IMR-90 (cell line): ENCODE measurements around the gene MALT1. TPM values are rescaled to one million over a fixed set of nuclear protein-coding genes. Genes with fewer than 3 reads are reported as not detected.

Experiments
- ATAC-seq: fragments of 200-7000 bp; cut with Tn5 transposase; 2 replicates; pipeline ENCODE4 v1.9.1; 2020; ENCODE audit warnings: low read depth, mild to moderate bottlenecking, moderate library complexity
- BruUV-seq: library from RNA; stranded (reverse); fragments of 400-500 nt; replicated peaks from 2 replicates; lab custom pipeline; 2021; lab: Mats Ljungman, UMichigan
- CTCF ChIA-PET: fragments of 300-600 bp; formaldehyde crosslinking; extraction: SDS; loops from one replicate; lab custom pipeline; 2021; ENCODE audit warnings: antibody characterized with exemption; lab: Yijun Ruan, JAX
- POLR2A ChIA-PET: fragments of 300-600 bp; sonication (Branson Sonifier 250); formaldehyde crosslinking; loops from one replicate; lab custom pipeline; 2022; ENCODE audit warnings: antibody characterized with exemption; ENCODE audit not compliant: unreplicated experiment; lab: Charles Lee
- DNase-seq: peaks from one replicate; pipeline ENCODE4 v3.0.0; 2013
- H2AFZ ChIP-seq: replicated peaks from 2 replicates; pipeline ENCODE3; 2013; ENCODE audit warnings: low read length, mild to moderate bottlenecking; ENCODE audit not compliant: poor library complexity
- H2AK5ac ChIP-seq: 2 replicates; pipeline ENCODE4 v1.6.1; 2013; ENCODE audit warnings: low read depth, low read length, inconsistent platforms
- H2AK9ac ChIP-seq: replicated peaks from 2 replicates; pipeline ENCODE3; 2013; ENCODE audit warnings: mild to moderate bottlenecking, low read depth, low read length, moderate library complexity; ENCODE audit not compliant: poor library complexity
- H2BK120ac ChIP-seq: 2 replicates; pipeline ENCODE4 v1.6.1; 2013; ENCODE audit warnings: low read depth, low read length, inconsistent platforms
- H2BK15ac ChIP-seq: 3 replicates; pipeline ENCODE4 v1.6.1; 2013; ENCODE audit warnings: low read depth, low read length, inconsistent platforms
- H2BK20ac ChIP-seq: 2 replicates; pipeline ENCODE4 v1.6.1; 2013; ENCODE audit warnings: low read depth, mild to moderate bottlenecking, inconsistent platforms, low read length, moderate library complexity
- H2BK5ac ChIP-seq: 2 replicates; pipeline ENCODE4 v1.6.1; 2013; ENCODE audit warnings: mild to moderate bottlenecking, low read depth, low read length, inconsistent platforms; ENCODE audit not compliant: poor library complexity, severe bottlenecking
- H3K14ac ChIP-seq: replicated peaks from 2 replicates; pipeline ENCODE4 v1.6.1; 2013; ENCODE audit warnings: low read depth, low read length, inconsistent platforms
- H3K18ac ChIP-seq: 2 replicates; pipeline ENCODE4 v1.6.1; 2013; ENCODE audit warnings: low read depth, low read length, control low read depth
- H3K23ac ChIP-seq: 2 replicates; pipeline ENCODE4 v1.6.1; 2013; ENCODE audit warnings: low read depth, low read length, inconsistent platforms
- H3K27ac ChIP-seq: 2 replicates; pipeline ENCODE4 v1.5.1; 2013; ENCODE audit warnings: mild to moderate bottlenecking, control low read depth, low read length; ENCODE audit not compliant: insufficient read depth
- H3K27me3 ChIP-seq: 2 replicates; pipeline ENCODE4 v1.6.1; 2013; ENCODE audit warnings: low read length; ENCODE audit not compliant: control insufficient read depth, insufficient read depth
- H3K36me3 ChIP-seq: 2 replicates; pipeline ENCODE4 v1.6.1; 2013; ENCODE audit warnings: low read length, mixed read lengths; ENCODE audit not compliant: control insufficient read depth, insufficient read depth
- H3K4ac ChIP-seq: 2 replicates; pipeline ENCODE4 v1.6.1; 2013; ENCODE audit warnings: low read depth, low read length, inconsistent platforms
- H3K4me1 ChIP-seq: 2 replicates; pipeline ENCODE4 v1.6.1; 2013; ENCODE audit warnings: low read length, mixed read lengths; ENCODE audit not compliant: control insufficient read depth, insufficient read depth
- H3K4me2 ChIP-seq: 2 replicates; pipeline ENCODE4 v1.6.1; 2013; ENCODE audit warnings: low read depth, mild to moderate bottlenecking, control low read depth, low read length, moderate library complexity
- H3K4me3 ChIP-seq: 2 replicates; pipeline ENCODE4 v1.5.1; 2013; ENCODE audit warnings: low read depth, mild to moderate bottlenecking, control low read depth, low read length, moderate library complexity; ENCODE audit not compliant: insufficient read depth
- H3K56ac ChIP-seq: 2 replicates; pipeline ENCODE4 v1.6.1; 2013; ENCODE audit warnings: low read length, inconsistent platforms; ENCODE audit not compliant: insufficient read depth; ENCODE audit errors: extremely low read depth
- H3K79me1 ChIP-seq, 2 experiments: 2 replicates each; pipeline ENCODE4 v1.6.1; 2013; ENCODE audit warnings: low read length in 2 of 2, inconsistent platforms in 1 of 2, low read depth in 1 of 2
- H3K9ac ChIP-seq: 2 replicates; pipeline ENCODE4 v1.6.1; 2013; ENCODE audit warnings: low read depth, low read length, control low read depth
- H3K9me1 ChIP-seq: 2 replicates; pipeline ENCODE4 v1.6.1; 2013; ENCODE audit warnings: low read length, inconsistent platforms; ENCODE audit not compliant: insufficient read depth
- H3K9me3 ChIP-seq: 2 replicates; pipeline ENCODE4 v1.6.1; 2013; ENCODE audit warnings: low read length; ENCODE audit not compliant: control insufficient read depth, insufficient read depth
- H4K20me1 ChIP-seq: 2 replicates; pipeline ENCODE4 v1.6.1; 2013; ENCODE audit warnings: low read length, inconsistent platforms; ENCODE audit not compliant: insufficient read depth
- H4K5ac ChIP-seq: 2 replicates; pipeline ENCODE4 v1.6.1; 2013; ENCODE audit warnings: mild to moderate bottlenecking, low read depth, low read length, control low read depth
- H4K8ac ChIP-seq, 2 experiments: 2 replicates each; pipeline ENCODE4 v1.6.1; 2013; ENCODE audit warnings: low read depth in 2 of 2, low read length in 2 of 2, control low read depth in 1 of 2, inconsistent platforms in 1 of 2
- H4K91ac ChIP-seq: 2 replicates; pipeline ENCODE4 v1.6.1; 2013; ENCODE audit warnings: low read depth, low read length, inconsistent platforms; ENCODE audit not compliant: insufficient read depth
- CHD1 ChIP-seq: IDR thresholded peaks from 2 replicates; pipeline ENCODE4 v1.6.1; 2012; ENCODE audit warnings: low read depth, low read length, improper control_type of control experiment
- ELK1 ChIP-seq: fragments of 150-350 bp; IDR thresholded peaks from 2 replicates; pipeline ENCODE4 v1.6.1; 2016; ENCODE audit warnings: low read depth, mild to moderate bottlenecking, low read length, moderate library complexity, borderline replicate concordance
- NFE2L2 ChIP-seq: fragments of 150-350 bp; IDR thresholded peaks from 2 replicates; pipeline ENCODE4 v1.6.1; 2016; ENCODE audit warnings: low read depth, mild to moderate bottlenecking, low read length
- RAD21 ChIP-seq: IDR thresholded peaks from 2 replicates; pipeline ENCODE4 v1.6.1; 2012; ENCODE audit warnings: low read length, improper control_type of control experiment
- RCOR1 ChIP-seq: IDR thresholded peaks from 2 replicates; pipeline ENCODE4 v1.6.1; 2012; ENCODE audit warnings: mild to moderate bottlenecking, low read length, improper control_type of control experiment; ENCODE audit not compliant: insufficient replicate concordance
- SMC3 ChIP-seq: fragments of 150-350 bp; IDR thresholded peaks from 2 replicates; pipeline ENCODE4 v1.6.1; 2016; ENCODE audit warnings: low read depth, mild to moderate bottlenecking, antibody characterized with exemption, low read length, moderate library complexity
- WGBS, 2 experiments: methylation state at CpG; one replicate each; pipeline versions ENCODE4 v1.1.5 to v1.1.7; 2013; ENCODE audit warnings: missing lambda C conversion rate in 2 of 2; ENCODE audit not compliant: insufficient read length in 1 of 2; ENCODE audit errors: extremely low coverage in 2 of 2; 5-methylcytosine and 5-hydroxymethylcytosine counted together
- dilution Hi-C: fragments of 300-500 bp; cut with HindIII; formaldehyde crosslinking; loops from one replicate; pipeline ENCODE4 v1.14.3; 2018; ENCODE audit warnings: low sequenced_read_pairs; ENCODE audit not compliant: unreplicated experiment
- in situ Hi-C: fragments of 300-500 bp; cut with MboI; formaldehyde crosslinking; loops from 3 replicates; pipeline ENCODE4 v1.14.3; 2019; ENCODE audit warnings: low sequenced_read_pairs, inconsistent platforms, mixed read lengths
- intact Hi-C: fragments of 100-400 bp; cut with micrococcal nuclease; formaldehyde crosslinking; loops from 2 replicates; pipeline ENCODE4 v1.10.0; 2022
- polyA plus RNA-seq, 3 experiments: library from polyadenylated mRNA; depleted of rRNA; stranded (reverse); fragments of >200 nt; gene quantifications; 2 replicates each; pipeline ENCODE4 v1.2.3, GENCODE V29; 2012; ENCODE audit warnings: low replicate concordance in 1 of 3
- total RNA-seq: library from RNA; depleted of rRNA; stranded (reverse); fragments of >200 nt; gene quantifications from 2 replicates; pipeline ENCODE4 v1.2.3, GENCODE V29; 2012

Gene MALT1
- total and polyA plus RNA-seq, 2 of the 4 experiments (the other 2 are of a cell fraction) = 8.3 to 25.3 TPM

GRCh38 chr18:58671632-58672564, 633 bp downstream of the MALT1 start (continued):
- TF ChIP-seq ELK1 = no peak
- no peak for TF ChIP-seq RCOR1

GRCh38 chr18:58674159-58674558, 2.9 kb downstream of the MALT1 start:
- intact Hi-C loops (no loop called here), dilution Hi-C loops (no loop called here), in situ Hi-C loops (loop anchor here (5.0 kb wide), 1 partner anchor 92 kb away; no protein-coding TSS in a partner anchor)
- Histone ChIP-seq H3K27ac (no peak overlapping the region), H4K20me1 (peaks cover 22% of the 10 kb centered on the region), H3K14ac (no peak overlapping the region), H3K9me1 (peaks cover 9% of the 10 kb centered on the region), H2BK120ac (no peak overlapping the region), H3K27me3 (no peaks in the 10 kb centered on the region), H2AK5ac (no peak overlapping the region), H3K18ac (no peak overlapping the region), H4K5ac (no peak overlapping the region), H2BK15ac (no peak overlapping the region; the same call in 2 of the 3 replicates), H2AFZ (no peak overlapping the region), H3K79me1 (peaks cover 27 to 55% of the 10 kb centered on the region in 2 experiments), H3K23ac (no peak overlapping the region), H3K4me3 (no peak overlapping the region), H2AK9ac (no peak overlapping the region), H3K9ac (no peak overlapping the region), H3K56ac (no peak overlapping the region), H3K4me1 (peaks cover 13% of the 10 kb centered on the region), H3K36me3 (no peaks in the 10 kb centered on the region), H4K91ac (no peak overlapping the region), H3K4me2 (no peak overlapping the region; the same call in 1 of the 2 replicates), H2BK5ac (no peak overlapping the region), H3K9me3 (no peaks in the 10 kb centered on the region), H4K8ac (no peak overlapping the region), H3K4ac (no peak overlapping the region), H2BK20ac (no peak overlapping the region)
- BruUV-seq = no TSS peak
- DNase-seq = no peak
- CTCF ChIA-PET = no interaction called here
- POLR2A ChIA-PET = interaction anchor here (0.6 to 0.9 kb wide), 2 partner anchors 33 to 97 kb away, joined by 3 to 5 read pairs; no protein-coding TSS in a partner anchor
- no peak for ATAC-seq
- TF ChIP-seq RAD21 (no peak), SMC3 (no peak), NFE2L2 (no peak), CHD1 (no peak)
- WGBS, 2 experiments = 100% methylated on average over 3 of the region's 5 CpGs; no CpG with 5 or more reads in 1 of the 2 experiments
